ENCODE results near the gene SMIM44.

The SMIM44 gene

DNA sequence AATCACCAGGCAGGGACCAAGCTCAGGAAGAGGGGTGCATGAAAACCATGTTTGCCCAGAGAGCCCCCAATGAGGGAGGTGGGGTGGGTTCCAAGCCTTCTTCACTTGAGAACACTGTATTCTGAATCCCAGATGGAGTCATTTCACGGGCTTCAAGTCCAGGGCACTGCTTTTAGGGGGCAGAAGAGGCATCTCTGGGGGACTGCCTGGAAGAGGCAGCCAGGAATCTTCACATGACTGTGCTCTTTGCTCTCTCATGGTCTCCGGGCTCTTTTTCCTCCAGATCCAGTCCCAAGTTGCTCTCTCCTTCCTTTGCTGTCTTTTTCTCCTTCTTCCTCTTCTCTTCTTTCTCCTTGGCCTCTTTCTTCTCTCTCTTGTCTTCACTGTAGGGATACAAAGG is 8.6 kb downstream of the SMIM44 start:
- TF ChIP-seq, protein P1, sequence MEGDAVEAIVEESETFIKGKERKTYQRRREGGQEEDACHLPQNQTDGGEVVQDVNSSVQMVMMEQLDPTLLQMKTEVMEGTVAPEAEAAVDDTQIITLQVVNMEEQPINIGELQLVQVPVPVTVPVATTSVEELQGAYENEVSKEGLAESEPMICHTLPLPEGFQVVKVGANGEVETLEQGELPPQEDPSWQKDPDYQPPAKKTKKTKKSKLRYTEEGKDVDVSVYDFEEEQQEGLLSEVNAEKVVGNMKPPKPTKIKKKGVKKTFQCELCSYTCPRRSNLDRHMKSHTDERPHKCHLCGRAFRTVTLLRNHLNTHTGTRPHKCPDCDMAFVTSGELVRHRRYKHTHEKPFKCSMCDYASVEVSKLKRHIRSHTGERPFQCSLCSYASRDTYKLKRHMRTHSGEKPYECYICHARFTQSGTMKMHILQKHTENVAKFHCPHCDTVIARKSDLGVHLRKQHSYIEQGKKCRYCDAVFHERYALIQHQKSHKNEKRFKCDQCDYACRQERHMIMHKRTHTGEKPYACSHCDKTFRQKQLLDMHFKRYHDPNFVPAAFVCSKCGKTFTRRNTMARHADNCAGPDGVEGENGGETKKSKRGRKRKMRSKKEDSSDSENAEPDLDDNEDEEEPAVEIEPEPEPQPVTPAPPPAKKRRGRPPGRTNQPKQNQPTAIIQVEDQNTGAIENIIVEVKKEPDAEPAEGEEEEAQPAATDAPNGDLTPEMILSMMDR (IDR thresholded peaks at IDR 0.05) = no peak
- H3K4me3 ChIP-seq (ENCODE audit: low read depth in 1 of 2, low read length in 1 of 2) = no peak overlapping the region
- no peak overlapping the region for H3K27ac ChIP-seq
- peaks cover 3 to 10% of the 10 kb centered on the region in 2 experiments for H3K4me1 ChIP-seq (ENCODE audit: control insufficient read depth in 1 of 2, insufficient read depth in 1 of 2, low read depth in 1 of 2, low read length in 1 of 2)
- no peaks in the 10 kb centered on the region for H3K27me3 ChIP-seq
- no peaks in the 10 kb centered on the region for H3K9me3 ChIP-seq
- no peaks in the 10 kb centered on the region for H3K36me3 ChIP-seq

DNA sequence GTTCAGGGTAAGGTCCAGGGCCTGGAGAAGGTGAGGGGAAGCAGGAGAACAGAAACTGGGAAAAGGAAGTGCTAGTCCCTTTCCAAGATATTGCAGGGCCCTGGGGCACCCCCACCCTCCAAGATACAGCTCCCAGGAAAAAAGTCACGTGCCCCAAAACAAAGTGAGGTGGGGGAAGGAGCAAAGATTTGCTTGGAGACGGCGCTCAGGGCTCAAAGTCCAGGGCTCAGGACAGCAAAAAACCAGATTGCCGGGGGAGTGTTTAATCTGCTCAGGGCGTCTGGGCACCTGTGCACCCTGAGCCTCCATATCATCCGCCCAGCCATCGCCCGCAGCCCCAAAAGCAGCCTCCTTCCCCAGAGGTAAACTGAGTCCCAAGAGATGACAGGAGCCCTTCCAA is 9.2 kb downstream of the SMIM44 start:
- Histone ChIP-seq H3K4me3 (ENCODE audit: low read depth in 1 of 2, low read length in 1 of 2) (no peak overlapping the region), H3K4me1 (ENCODE audit: control insufficient read depth in 1 of 2, insufficient read depth in 1 of 2, low read depth in 1 of 2, low read length in 1 of 2) (peaks cover 0 to 6% of the 10 kb centered on the region in 2 experiments), H3K9me3 (no peaks in the 10 kb centered on the region), H3K36me3 (no peaks in the 10 kb centered on the region), H3K27me3 (no peaks in the 10 kb centered on the region), H3K27ac (no peak overlapping the region)
- TF ChIP-seq, protein P1 (IDR thresholded peaks at IDR 0.05) = no peak

DNA sequence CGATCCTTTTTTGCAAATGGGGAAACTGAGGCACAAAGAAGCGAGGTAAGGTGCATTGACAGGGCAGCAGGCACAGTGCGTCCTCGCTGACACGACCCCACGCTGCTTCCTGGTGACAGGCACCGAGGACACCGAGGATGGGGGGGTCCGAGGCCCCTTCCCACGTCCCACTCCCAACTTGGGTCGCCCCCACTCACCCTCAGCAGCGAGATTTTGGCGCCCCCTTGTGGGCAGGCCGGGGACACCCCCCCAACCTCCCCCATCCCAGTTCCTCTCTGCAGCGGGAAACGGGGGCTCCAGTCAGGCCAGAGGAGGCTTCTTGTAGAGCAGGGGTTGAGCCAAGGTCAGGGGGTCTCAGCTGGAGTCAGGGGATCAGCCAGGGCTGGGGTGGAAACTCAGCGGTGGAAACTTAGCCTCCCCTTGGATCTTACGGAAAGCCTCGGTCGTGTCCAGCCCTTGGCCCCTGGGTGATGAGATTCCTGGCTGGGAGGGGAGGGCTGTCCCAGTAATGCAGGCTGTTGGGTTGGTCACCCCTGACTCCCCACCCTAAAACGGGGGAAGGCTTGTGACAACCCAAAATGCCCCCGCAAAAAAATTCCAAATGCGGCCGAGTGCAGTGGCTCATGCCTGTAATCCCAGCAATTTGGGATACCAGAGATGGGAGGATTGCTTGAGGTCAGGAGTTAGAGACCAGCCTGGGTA is 11.1 kb downstream of the SMIM44 start:
- H3K27me3 ChIP-seq = no peaks in the 10 kb centered on the region
- H3K36me3 ChIP-seq = no peaks in the 10 kb centered on the region
- no peaks in the 10 kb centered on the region for H3K4me1 ChIP-seq (ENCODE audit: control insufficient read depth in 1 of 2, insufficient read depth in 1 of 2, low read depth in 1 of 2, low read length in 1 of 2)
- H3K9me3 ChIP-seq = no peaks in the 10 kb centered on the region
- TF ChIP-seq, protein P1 (IDR thresholded peaks at IDR 0.05) = peak; percentile 59
- no peak overlapping the region for H3K27ac ChIP-seq
- no peak overlapping the region for H3K4me3 ChIP-seq (ENCODE audit: low read depth in 1 of 2, low read length in 1 of 2)

DNA sequence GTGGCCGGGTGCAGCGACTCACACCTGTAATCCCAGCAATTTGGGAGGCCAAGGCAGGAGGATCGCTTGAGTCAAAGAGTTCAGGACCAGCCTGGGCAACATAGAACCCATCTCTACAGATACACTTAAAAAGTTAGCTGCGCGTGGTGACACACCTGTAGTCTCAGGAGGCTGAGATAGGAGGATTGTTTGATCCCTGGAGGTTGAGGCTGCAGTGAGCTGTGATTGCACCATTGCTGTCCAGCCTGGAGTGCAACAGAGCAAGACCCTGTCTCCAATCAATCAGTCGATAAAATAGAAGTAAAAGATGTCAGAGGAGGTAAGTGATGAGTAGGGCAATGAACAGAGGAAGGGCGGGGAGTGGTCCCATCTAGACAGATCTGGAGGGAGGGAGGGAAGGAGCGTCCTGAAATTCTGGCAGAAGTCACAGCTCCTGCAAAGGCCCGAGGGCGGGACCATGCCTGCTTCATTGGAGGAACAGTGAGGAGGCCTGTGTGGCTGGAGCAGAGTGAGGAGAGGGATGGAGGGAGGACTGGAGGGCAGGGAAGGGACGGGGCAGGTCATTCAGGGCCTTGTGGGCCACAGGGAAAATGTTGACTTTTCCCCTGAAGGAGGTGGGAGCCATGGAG is 12.6 kb downstream of the SMIM44 start:
- H3K27ac ChIP-seq = no peak overlapping the region
- H3K36me3 ChIP-seq = peaks cover 4% of the 10 kb centered on the region
- TF ChIP-seq, protein P1 (IDR thresholded peaks at IDR 0.05) = no peak
- H3K9me3 ChIP-seq = no peaks in the 10 kb centered on the region
- H3K4me3 ChIP-seq (ENCODE audit: low read depth in 1 of 2, low read length in 1 of 2) = no peak overlapping the region
- no peaks in the 10 kb centered on the region for H3K4me1 ChIP-seq (ENCODE audit: control insufficient read depth in 1 of 2, insufficient read depth in 1 of 2, low read depth in 1 of 2, low read length in 1 of 2)
- H3K27me3 ChIP-seq = no peaks in the 10 kb centered on the region

DNA sequence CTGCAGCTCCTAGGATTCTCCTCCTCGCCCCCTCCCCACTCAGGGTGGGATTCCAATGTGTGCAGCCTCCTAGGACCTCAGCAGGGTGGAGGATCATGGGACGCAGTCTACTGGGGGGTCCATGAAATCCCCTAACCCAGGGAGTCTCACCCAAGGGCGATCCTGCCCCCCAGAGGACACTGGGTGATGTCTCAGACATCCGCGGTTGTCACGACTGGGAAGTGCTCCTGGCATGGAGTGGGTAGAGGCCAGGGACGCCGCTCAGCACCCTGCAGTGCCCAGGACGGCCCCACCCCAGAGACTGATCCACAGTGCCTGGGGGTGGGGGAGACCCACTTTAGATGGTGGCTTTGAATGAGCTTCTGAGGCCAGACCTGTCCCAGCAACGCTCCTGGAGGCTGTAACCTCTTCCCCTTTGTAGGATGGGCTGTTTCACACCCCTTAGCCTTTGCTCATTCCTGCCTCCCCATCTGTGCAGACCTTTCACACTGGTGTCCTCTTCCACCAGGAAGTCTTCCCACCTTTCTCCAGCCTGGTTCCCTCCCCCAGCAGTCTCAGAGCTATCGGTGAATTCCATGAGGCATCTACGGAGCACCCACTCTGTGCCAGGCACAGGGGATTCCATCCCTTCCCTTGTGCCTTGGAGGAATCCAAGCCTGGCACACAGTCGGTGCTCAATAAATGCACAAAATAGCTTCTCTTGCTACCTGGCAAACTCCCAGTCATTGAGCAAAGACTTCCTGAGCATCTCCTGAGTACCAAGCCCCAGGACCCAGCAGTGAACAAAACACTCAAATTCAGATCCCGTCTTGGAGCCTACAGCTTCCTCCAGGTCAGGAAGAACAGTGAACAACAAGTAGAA is 13.4 kb downstream of the SMIM44 start:
- no peak overlapping the region for H3K4me3 ChIP-seq (ENCODE audit: low read depth in 1 of 2, low read length in 1 of 2)
- TF ChIP-seq, protein P1 (IDR thresholded peaks at IDR 0.05) = no peak
- peaks cover 5% of the 10 kb centered on the region for H3K36me3 ChIP-seq
- H3K4me1 ChIP-seq (ENCODE audit: control insufficient read depth in 1 of 2, insufficient read depth in 1 of 2, low read depth in 1 of 2, low read length in 1 of 2) = no peaks in the 10 kb centered on the region
- no peaks in the 10 kb centered on the region for H3K9me3 ChIP-seq
- H3K27me3 ChIP-seq = no peaks in the 10 kb centered on the region
- no peak overlapping the region for H3K27ac ChIP-seq
